Activated T-helper 9 cell treated with anti-CD3 and anti-CD28 coated beads, Interleukin-2, amount 50 U/mL, for 16 hours (primary cell): ENCODE data around the gene RBM4.
"Not testable (repeated sequence)": the region's sequence is repeated elsewhere in the genome, so short reads cannot be mapped to it uniquely, and the experiment has no call there.

ENCODE experiments used
- DNase-seq: peaks from one replicate; pipeline ENCODE4 v3.0.0-alpha.2; 2020; ENCODE audit warnings: low read depth

The RBM4 gene

GRCh38 chr11:66638177-66639065 is at the start of gene RBM4:
RBM4 (plus strand) TSS chr11:66638703; CDS start chr11:66639712, 1,009 bp downstream.
- peak; percentile 89 for DNase-seq

- not testable (repeated sequence) for DNase-seq
These were observed 49.2 kb upstream of the RBM4 start for GRCh38 chr11:66589315-66589714.

- DNase-seq, result no peak
These were observed 48.4 kb upstream of the RBM4 start for GRCh38 chr11:66589996-66590675.

- no peak for DNase-seq
These were observed 47.3 kb upstream of the RBM4 start for GRCh38 chr11:66591175-66591574.

GRCh38 chr11:66592457-66593302 is 45.8 kb upstream of the RBM4 start, which contains the start of the genes CCDC87 and CCS:
CCDC87 (minus strand) TSS chr11:66593063; CDS start chr11:66593015, 48 bp downstream.
CCS (plus strand) TSS chr11:66593185; CDS start chr11:66593262, 77 bp downstream.
- DNase-seq, result peak; percentile 99

GRCh38 chr11:66593303-66593635 is 45.2 kb upstream of the RBM4 start:
- DNase-seq, result no peak

- no peak for DNase-seq
These were observed 44.9 kb upstream of the RBM4 start for GRCh38 chr11:66593650-66594049.

- no peak for DNase-seq
These were observed 43.1 kb upstream of the RBM4 start for GRCh38 chr11:66595245-66595904.

GRCh38 chr11:66598993-66599392 is 39.5 kb upstream of the RBM4 start:
- no peak for DNase-seq

GRCh38 chr11:66600219-66600618 is 38.3 kb upstream of the RBM4 start:
- no peak for DNase-seq

- no peak for DNase-seq
These were observed 37.8 kb upstream of the RBM4 start for GRCh38 chr11:66600631-66601233.

- DNase-seq, result no peak
These were observed 35.4 kb upstream of the RBM4 start for GRCh38 chr11:66603072-66603471.

- no peak for DNase-seq
These were observed 34.3 kb upstream of the RBM4 start for GRCh38 chr11:66604155-66604554.

- DNase-seq, result not testable (repeated sequence)
These were observed 31.9 kb upstream of the RBM4 start for GRCh38 chr11:66606608-66607007.

GRCh38 chr11:66607126-66607834 is 31.2 kb upstream of the RBM4 start:
- DNase-seq, result no peak

GRCh38 chr11:66609721-66610617 is 28.5 kb upstream of the RBM4 start:
- DNase-seq, result no peak

- DNase-seq, result no peak
These were observed 26.0 kb upstream of the RBM4 start for GRCh38 chr11:66612458-66612857.

GRCh38 chr11:66614073-66614472 is 24.4 kb upstream of the RBM4 start:
- no peak for DNase-seq

- DNase-seq, result peak; percentile 97
These were observed 21.9 kb upstream of the RBM4 start, which contains the start of gene RBM14 for GRCh38 chr11:66616379-66617154. RBM14 (plus strand) TSS chr11:66616630; CDS start chr11:66616721, 91 bp downstream.
